HL-60 (cell line): ENCODE measurements around the gene ATP1A1.

Experiments
- CTCF ChIP-seq: IDR thresholded peaks from one replicate; pipeline ENCODE4 v1.5.1; 2011; ENCODE audit warnings: low read length, control low read depth, inconsistent platforms; ENCODE audit not compliant: insufficient read depth
- GABPA ChIP-seq: IDR thresholded peaks from 2 replicates; pipeline ENCODE4 v1.6.1; 2012; ENCODE audit warnings: low read depth
- POLR2AphosphoS5 ChIP-seq: IDR thresholded peaks from 2 replicates; pipeline ENCODE4 v1.6.1; 2012; ENCODE audit warnings: low read depth
- REST ChIP-seq: IDR thresholded peaks from 2 replicates; pipeline ENCODE4 v1.6.1; 2012; ENCODE audit warnings: low read depth; ENCODE audit not compliant: insufficient replicate concordance
- SPI1 ChIP-seq: IDR thresholded peaks from 2 replicates; pipeline ENCODE4 v1.6.1; 2012; ENCODE audit warnings: low read depth, mild to moderate bottlenecking, borderline replicate concordance

- no peak for TF ChIP-seq CTCF
- no peak for TF ChIP-seq POLR2AphosphoS5
- TF ChIP-seq GABPA: no peak
- TF ChIP-seq REST: no peak
- TF ChIP-seq SPI1: no peak
These were observed 49.6 kb upstream of the ATP1A1 start for GRCh38 chr1:116323491-116323890.
